HCT116 (cell line): ENCODE results near the gene TNS3. TPM values are rescaled to one million over a fixed set of nuclear protein-coding genes. Genes with fewer than 3 reads are reported as not detected.

Experiments used
- ATAC-seq: fragments of 200-7000 bp; cut with Tn5 transposase; 2 replicates; pipeline ENCODE4 v1.9.1; 2020; ENCODE audit warnings: mild to moderate bottlenecking, moderate library complexity
- BruUV-seq: library from RNA; stranded (reverse); fragments of 400-500 nt; replicated peaks from 2 replicates; lab custom pipeline; 2021; lab: Mats Ljungman, UMichigan
- CTCF ChIA-PET: fragments of 300-600 bp; sonication (Branson Sonifier 250); formaldehyde crosslinking; loops from one replicate; lab custom pipeline; 2021; ENCODE audit warnings: antibody characterized with exemption; lab: Charles Lee
- POLR2A ChIA-PET: fragments of 300-600, 350-600 bp; sonication (Branson Sonifier 250); formaldehyde crosslinking; loops from one replicate; lab custom pipeline; 2021; ENCODE audit warnings: antibody characterized with exemption; lab: Charles Lee
- RAD21 ChIA-PET, 2 experiments: fragments of 300-600 bp; sonication (Branson Sonifier 250); formaldehyde crosslinking; loops; one replicate each; lab custom pipeline; 2023; ENCODE audit warnings: low total read pairs in 2 of 2; ENCODE audit not compliant: uncharacterized antibody in 2 of 2, unreplicated experiment in 2 of 2, low non-redundant PET in 1 of 2; lab: Charles Lee
- DNase-seq: peaks from one replicate; pipeline ENCODE4 v3.0.0-alpha.2; 2010; ENCODE audit warnings: low read depth, low spot score
- H2AFZ ChIP-seq: fragments of 200-600 bp; shearing (Covaris generic), sonication (generic); 2 replicates; pipeline ENCODE4 v1.6.1; 2017; ENCODE audit warnings: low read depth, mixed run types, mixed read lengths, antibody characterized with exemption, low read length; ENCODE audit not compliant: poor library complexity, severe bottlenecking
- H3K27ac ChIP-seq: 2 replicates; pipeline ENCODE4 v1.5.1; 2012; ENCODE audit warnings: low read depth, low read length
- H3K27me3 ChIP-seq: fragments of 200-600 bp; sonication (generic); 2 replicates; pipeline ENCODE4 v1.6.1; 2016; ENCODE audit warnings: mixed run types, low read length, mixed read lengths; ENCODE audit not compliant: insufficient read depth
- H3K36me3 ChIP-seq, 2 experiments: fragments of 200-500 bp in 1 of 2; fragments of 200-600 bp in 1 of 2; sonication (Bioruptor generic) in 1 of 2; sonication (generic) in 1 of 2; 2 replicates each; pipeline versions ENCODE4 v1.5.1 to v1.6.1; 2014 to 2016; ENCODE audit warnings: low read length in 2 of 2, inconsistent platforms in 1 of 2, mixed read lengths in 1 of 2, mixed run types in 1 of 2; ENCODE audit not compliant: insufficient read depth in 2 of 2, control insufficient read depth in 1 of 2
- H3K4me1 ChIP-seq, 2 experiments: fragments of 200-600 bp in 1 of 2; sonication (generic) in 1 of 2; 2 replicates each; pipeline versions ENCODE4 v1.5.1 to v1.6.1; 2012 to 2017; ENCODE audit warnings: low read length in 2 of 2, inconsistent platforms in 1 of 2, mild to moderate bottlenecking in 1 of 2, mixed read lengths in 1 of 2, mixed run types in 1 of 2, moderate library complexity in 1 of 2; ENCODE audit not compliant: insufficient read depth in 2 of 2, control insufficient read depth in 1 of 2
- H3K4me2 ChIP-seq: fragments of 200-600 bp; sonication (generic); 2 replicates; pipeline ENCODE4 v1.6.1; 2017; ENCODE audit warnings: mixed run types, low read length, mixed read lengths
- H3K4me3 ChIP-seq, 2 experiments: fragments of 200-600 bp in 1 of 2; sonication (generic) in 1 of 2; replicated peaks in 1 of 2; 2 replicates each; pipeline ENCODE4 v1.5.1; 2011 to 2016; ENCODE audit warnings: low read length in 2 of 2, control low read depth in 1 of 2, low read depth in 1 of 2, mild to moderate bottlenecking in 1 of 2, mixed read lengths in 1 of 2, mixed run types in 1 of 2
- H3K79me2 ChIP-seq: fragments of 200-600 bp; sonication (generic); 2 replicates; pipeline ENCODE4 v1.6.1; 2017; ENCODE audit warnings: mild to moderate bottlenecking, mixed run types, low read length, moderate library complexity, mixed read lengths; ENCODE audit not compliant: insufficient read depth
- H3K9ac ChIP-seq: fragments of 200-600 bp; sonication (generic); 2 replicates; pipeline ENCODE4 v1.6.1; 2016; ENCODE audit warnings: low read length, mixed read lengths
- H3K9me2 ChIP-seq: fragments of 200-600 bp; sonication (generic), shearing (Covaris generic); 2 replicates; pipeline ENCODE4 v1.6.1; 2017; ENCODE audit warnings: mixed run types, mild to moderate bottlenecking, moderate library complexity; ENCODE audit not compliant: insufficient read depth
- H3K9me3 ChIP-seq, 2 experiments: fragments of 200-500 bp in 1 of 2; fragments of 200-600 bp in 1 of 2; sonication (Bioruptor generic) in 1 of 2; sonication (generic) in 1 of 2; 2 replicates each; pipeline ENCODE4 v1.6.1; 2014 to 2017; ENCODE audit warnings: low read length in 2 of 2, mixed read lengths in 2 of 2, inconsistent platforms in 1 of 2, low read depth in 1 of 2, mild to moderate bottlenecking in 1 of 2, mixed run types in 1 of 2, moderate library complexity in 1 of 2; ENCODE audit not compliant: control insufficient read depth in 1 of 2, insufficient read depth in 1 of 2
- H4K20me1 ChIP-seq: fragments of 200-600 bp; sonication (generic), shearing (Covaris generic); 2 replicates; pipeline ENCODE4 v1.6.1; 2017; ENCODE audit warnings: mixed run types, mild to moderate bottlenecking, moderate library complexity; ENCODE audit not compliant: insufficient read depth
- CBX3 ChIP-seq: IDR thresholded peaks from 2 replicates; pipeline ENCODE4 v1.6.1; 2012; ENCODE audit warnings: low read depth
- CEBPB ChIP-seq: IDR thresholded peaks from 2 replicates; pipeline ENCODE4 v1.6.1; 2012; ENCODE audit warnings: low read depth
- EGR1 ChIP-seq: IDR thresholded peaks from 2 replicates; pipeline ENCODE4 v1.6.1; 2012; ENCODE audit warnings: low read depth
- ELF1 ChIP-seq: IDR thresholded peaks from 2 replicates; pipeline ENCODE4 v1.6.1; 2012; ENCODE audit warnings: low read depth, borderline replicate concordance
- EZH2 ChIP-seq: fragments of 200-600 bp; sonication (generic); IDR thresholded peaks from 2 replicates; pipeline ENCODE4 v1.6.1; 2017; ENCODE audit warnings: antibody characterized with exemption, mixed run types
- FOSL1 ChIP-seq: IDR thresholded peaks from 2 replicates; pipeline ENCODE4 v1.6.1; 2012; ENCODE audit warnings: low read depth
- JUND ChIP-seq: IDR thresholded peaks from 2 replicates; pipeline ENCODE4 v1.6.1; 2012
- POLR2A ChIP-seq: IDR thresholded peaks from 2 replicates; pipeline ENCODE4 v1.7.0; 2011; ENCODE audit warnings: borderline replicate concordance; ENCODE audit not compliant: insufficient read depth, insufficient read length; ENCODE audit errors: extremely low read depth
- POLR2AphosphoS5 ChIP-seq: IDR thresholded peaks from 2 replicates; pipeline ENCODE4 v1.6.1; 2011; ENCODE audit warnings: mild to moderate bottlenecking, low read depth, low read length, moderate library complexity
- SP1 ChIP-seq: IDR thresholded peaks from 2 replicates; pipeline ENCODE4 v1.6.1; 2012; ENCODE audit warnings: low read depth
- SRF ChIP-seq: IDR thresholded peaks from 2 replicates; pipeline ENCODE4 v1.6.1; 2012; ENCODE audit warnings: low read depth
- TCF7L2 ChIP-seq: IDR thresholded peaks from 2 replicates; pipeline ENCODE4 v1.7.0; 2011; ENCODE audit warnings: borderline replicate concordance, inconsistent platforms; ENCODE audit not compliant: insufficient read depth, insufficient read length; ENCODE audit errors: extremely low read depth
- YY1 ChIP-seq: IDR thresholded peaks from 2 replicates; pipeline ENCODE4 v1.6.1; 2011; ENCODE audit warnings: low read length, low read depth, moderate library complexity, mild to moderate bottlenecking; ENCODE audit not compliant: insufficient replicate concordance; ENCODE audit errors: extremely low read depth
- intact Hi-C: fragments of 100-400 bp; cut with micrococcal nuclease; formaldehyde crosslinking; loops from 2 replicates; pipeline ENCODE4 v1.10.0; 2022
- total RNA-seq: library from RNA; stranded (reverse); gene quantifications from one replicate; pipeline ENCODE4 v1.2.1, GENCODE V29; 2021; ENCODE audit not compliant: unreplicated experiment
- TF ChIP-seq, protein P1 (sequence below): IDR thresholded peaks from 2 replicates; pipeline ENCODE4 v1.6.1; 2012
- TF ChIP-seq, protein P2 (sequence below), 3 experiments: fragments of 200-600 bp in 1 of 3; sonication (generic) in 1 of 3; IDR thresholded peaks in 2 of 3; conservative IDR thresholded peaks in 1 of 3; 2 replicates each; pipeline ENCODE4 v1.5.1; 2012 to 2017; ENCODE audit warnings: low read depth in 2 of 3, low read length in 2 of 3, antibody characterized with exemption in 1 of 3, borderline replicate concordance in 1 of 3, control low read depth in 1 of 3, mild to moderate bottlenecking in 1 of 3, mixed read lengths in 1 of 3, mixed run types in 1 of 3, moderate library complexity in 1 of 3; ENCODE audit not compliant: insufficient read depth in 1 of 3

TNS3 gene
- total RNA-seq, 1 experiment from 2014 or later = 9.1 TPM

DNA sequence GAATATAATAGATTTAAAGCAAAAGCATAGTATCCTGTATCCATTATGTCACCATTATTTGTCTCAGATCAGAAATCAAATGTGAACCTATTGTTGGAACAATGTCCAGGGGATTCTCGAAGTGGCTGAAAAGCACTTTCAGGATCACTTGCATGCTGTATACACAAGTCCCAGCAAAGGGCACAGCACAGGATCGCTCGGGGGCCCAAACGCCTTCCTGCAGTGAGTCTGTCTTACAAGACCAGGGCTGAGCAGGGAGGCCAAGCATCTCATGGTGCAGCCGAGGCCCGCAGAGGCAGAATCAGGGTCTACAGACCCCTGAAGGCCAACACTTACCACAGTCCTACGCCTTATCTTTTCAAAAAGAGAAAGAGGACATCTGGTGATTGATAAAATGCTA lies 92.3 kb downstream of the TNS3 start:
- Histone ChIP-seq H3K4me2 (no peak overlapping the region), H3K27me3 (no peaks in the 10 kb centered on the region), H4K20me1 (no peaks in the 10 kb centered on the region)
- RAD21 ChIA-PET = no interaction called here
- TF ChIP-seq, protein P1, sequence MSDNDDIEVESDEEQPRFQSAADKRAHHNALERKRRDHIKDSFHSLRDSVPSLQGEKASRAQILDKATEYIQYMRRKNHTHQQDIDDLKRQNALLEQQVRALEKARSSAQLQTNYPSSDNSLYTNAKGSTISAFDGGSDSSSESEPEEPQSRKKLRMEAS = no peak
- TF ChIP-seq POLR2A (no peak), YY1 (no peak), CEBPB (no peak), JUND (no peak), EZH2 (no peak), EGR1 (no peak), TCF7L2 (no peak), SP1 (no peak), SRF (no peak), ELF1 (no peak), POLR2AphosphoS5 (no peak), CBX3 (no peak), FOSL1 (no peak)
- TF ChIP-seq, protein P2, sequence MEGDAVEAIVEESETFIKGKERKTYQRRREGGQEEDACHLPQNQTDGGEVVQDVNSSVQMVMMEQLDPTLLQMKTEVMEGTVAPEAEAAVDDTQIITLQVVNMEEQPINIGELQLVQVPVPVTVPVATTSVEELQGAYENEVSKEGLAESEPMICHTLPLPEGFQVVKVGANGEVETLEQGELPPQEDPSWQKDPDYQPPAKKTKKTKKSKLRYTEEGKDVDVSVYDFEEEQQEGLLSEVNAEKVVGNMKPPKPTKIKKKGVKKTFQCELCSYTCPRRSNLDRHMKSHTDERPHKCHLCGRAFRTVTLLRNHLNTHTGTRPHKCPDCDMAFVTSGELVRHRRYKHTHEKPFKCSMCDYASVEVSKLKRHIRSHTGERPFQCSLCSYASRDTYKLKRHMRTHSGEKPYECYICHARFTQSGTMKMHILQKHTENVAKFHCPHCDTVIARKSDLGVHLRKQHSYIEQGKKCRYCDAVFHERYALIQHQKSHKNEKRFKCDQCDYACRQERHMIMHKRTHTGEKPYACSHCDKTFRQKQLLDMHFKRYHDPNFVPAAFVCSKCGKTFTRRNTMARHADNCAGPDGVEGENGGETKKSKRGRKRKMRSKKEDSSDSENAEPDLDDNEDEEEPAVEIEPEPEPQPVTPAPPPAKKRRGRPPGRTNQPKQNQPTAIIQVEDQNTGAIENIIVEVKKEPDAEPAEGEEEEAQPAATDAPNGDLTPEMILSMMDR (IDR thresholded peaks at IDR 0.05 in 2 of 3, conservative IDR thresholded peaks at IDR 0.05 in 1 of 3; ENCODE audit: borderline replicate concordance in 1 of 3, insufficient read depth in 1 of 3, low read depth in 2 of 3, low read length in 2 of 3) = no peak
- TF ChIP-seq, all 23 proteins: peak for 0
- Histone ChIP-seq H3K36me3 (no peaks in the 10 kb centered on the region), H2AFZ (no peak overlapping the region), H3K4me3 (no peak overlapping the region), H3K27ac (no peak overlapping the region), H3K9me2 (no peaks in the 10 kb centered on the region), H3K9me3 (no peaks in the 10 kb centered on the region), H3K9ac (no peak overlapping the region), H3K79me2 (no peaks in the 10 kb centered on the region), H3K4me1 (peaks cover 18 to 24% of the 10 kb centered on the region in 2 experiments)
- intact Hi-C loops = no loop called here
- DNase-seq = no peak
- BruUV-seq = no TSS peak
- POLR2A ChIA-PET = no interaction called here
- ATAC-seq = no peak
- CTCF ChIA-PET = no interaction called here
